ENCODE measurements around the gene NAP1L4. TPM values are rescaled to one million over a fixed set of nuclear protein-coding genes. Genes with fewer than 3 reads are reported as not detected.

Gene NAP1L4
- total RNA-seq, 1 experiment from 2014 or later, result 274 TPM

DNA sequence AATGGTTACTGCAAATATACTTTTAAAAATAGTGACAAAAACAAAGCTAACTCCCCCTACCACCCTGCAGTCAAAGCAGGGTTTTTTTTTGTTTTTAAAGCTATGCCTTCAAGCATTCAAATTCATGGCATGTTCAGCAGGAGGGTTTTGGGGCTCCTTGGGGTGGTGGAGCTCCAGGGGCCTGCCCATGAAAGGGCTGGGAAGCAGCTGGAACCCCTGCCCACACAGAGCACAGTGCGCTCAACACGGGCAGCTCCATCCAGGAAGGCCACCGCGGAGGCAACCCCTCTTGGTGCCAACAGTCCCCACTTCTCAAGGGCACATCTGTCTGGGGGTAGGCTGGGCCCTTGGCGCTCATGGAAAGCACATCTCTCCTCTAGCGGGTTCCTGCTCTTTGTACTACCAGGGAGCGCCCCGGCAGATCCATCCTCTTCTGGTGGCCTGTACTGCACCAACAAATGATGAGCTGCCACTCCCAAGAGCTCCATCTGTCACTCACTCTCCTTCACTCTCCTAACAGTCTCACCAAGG, 46.3 kb downstream of the NAP1L4 start:
- CTCF ChIA-PET, result no interaction called here
- no TSS peak for BruUV-seq (replicated peaks)
- no peak for TF ChIP-seq POLR2AphosphoS5 (IDR thresholded peaks at IDR 0.05; ENCODE audit: low read depth, low read length)
- no peak for TF ChIP-seq TCF7L2 (IDR thresholded peaks at IDR 0.05; ENCODE audit: low read depth, low read length)
- TF ChIP-seq SIN3A (IDR thresholded peaks at IDR 0.05; ENCODE audit: borderline replicate concordance, insufficient read depth, low read depth, low read length), result no peak
- TF ChIP-seq, protein P1, sequence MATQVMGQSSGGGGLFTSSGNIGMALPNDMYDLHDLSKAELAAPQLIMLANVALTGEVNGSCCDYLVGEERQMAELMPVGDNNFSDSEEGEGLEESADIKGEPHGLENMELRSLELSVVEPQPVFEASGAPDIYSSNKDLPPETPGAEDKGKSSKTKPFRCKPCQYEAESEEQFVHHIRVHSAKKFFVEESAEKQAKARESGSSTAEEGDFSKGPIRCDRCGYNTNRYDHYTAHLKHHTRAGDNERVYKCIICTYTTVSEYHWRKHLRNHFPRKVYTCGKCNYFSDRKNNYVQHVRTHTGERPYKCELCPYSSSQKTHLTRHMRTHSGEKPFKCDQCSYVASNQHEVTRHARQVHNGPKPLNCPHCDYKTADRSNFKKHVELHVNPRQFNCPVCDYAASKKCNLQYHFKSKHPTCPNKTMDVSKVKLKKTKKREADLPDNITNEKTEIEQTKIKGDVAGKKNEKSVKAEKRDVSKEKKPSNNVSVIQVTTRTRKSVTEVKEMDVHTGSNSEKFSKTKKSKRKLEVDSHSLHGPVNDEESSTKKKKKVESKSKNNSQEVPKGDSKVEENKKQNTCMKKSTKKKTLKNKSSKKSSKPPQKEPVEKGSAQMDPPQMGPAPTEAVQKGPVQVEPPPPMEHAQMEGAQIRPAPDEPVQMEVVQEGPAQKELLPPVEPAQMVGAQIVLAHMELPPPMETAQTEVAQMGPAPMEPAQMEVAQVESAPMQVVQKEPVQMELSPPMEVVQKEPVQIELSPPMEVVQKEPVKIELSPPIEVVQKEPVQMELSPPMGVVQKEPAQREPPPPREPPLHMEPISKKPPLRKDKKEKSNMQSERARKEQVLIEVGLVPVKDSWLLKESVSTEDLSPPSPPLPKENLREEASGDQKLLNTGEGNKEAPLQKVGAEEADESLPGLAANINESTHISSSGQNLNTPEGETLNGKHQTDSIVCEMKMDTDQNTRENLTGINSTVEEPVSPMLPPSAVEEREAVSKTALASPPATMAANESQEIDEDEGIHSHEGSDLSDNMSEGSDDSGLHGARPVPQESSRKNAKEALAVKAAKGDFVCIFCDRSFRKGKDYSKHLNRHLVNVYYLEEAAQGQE (IDR thresholded peaks at IDR 0.05; ENCODE audit: insufficient read depth in 1 of 2, low read depth in 2 of 2, low read length in 1 of 2), result no peak
- TF ChIP-seq, protein P2, sequence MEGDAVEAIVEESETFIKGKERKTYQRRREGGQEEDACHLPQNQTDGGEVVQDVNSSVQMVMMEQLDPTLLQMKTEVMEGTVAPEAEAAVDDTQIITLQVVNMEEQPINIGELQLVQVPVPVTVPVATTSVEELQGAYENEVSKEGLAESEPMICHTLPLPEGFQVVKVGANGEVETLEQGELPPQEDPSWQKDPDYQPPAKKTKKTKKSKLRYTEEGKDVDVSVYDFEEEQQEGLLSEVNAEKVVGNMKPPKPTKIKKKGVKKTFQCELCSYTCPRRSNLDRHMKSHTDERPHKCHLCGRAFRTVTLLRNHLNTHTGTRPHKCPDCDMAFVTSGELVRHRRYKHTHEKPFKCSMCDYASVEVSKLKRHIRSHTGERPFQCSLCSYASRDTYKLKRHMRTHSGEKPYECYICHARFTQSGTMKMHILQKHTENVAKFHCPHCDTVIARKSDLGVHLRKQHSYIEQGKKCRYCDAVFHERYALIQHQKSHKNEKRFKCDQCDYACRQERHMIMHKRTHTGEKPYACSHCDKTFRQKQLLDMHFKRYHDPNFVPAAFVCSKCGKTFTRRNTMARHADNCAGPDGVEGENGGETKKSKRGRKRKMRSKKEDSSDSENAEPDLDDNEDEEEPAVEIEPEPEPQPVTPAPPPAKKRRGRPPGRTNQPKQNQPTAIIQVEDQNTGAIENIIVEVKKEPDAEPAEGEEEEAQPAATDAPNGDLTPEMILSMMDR (IDR thresholded peaks at IDR 0.05), result no peak
- POLR2A ChIA-PET, result interaction anchor here (0.6 kb wide), 1 partner anchor 67 kb away, joined by 21 read pairs; no protein-coding TSS in a partner anchor
- peaks cover 19% of the 10 kb centered on the region for H3K36me3 ChIP-seq (ENCODE audit: control insufficient read depth, insufficient read depth, low read length)
- in situ Hi-C loops (cut with HindIII; ENCODE audit: low pct_unique_long_range_greater_than_20kb, low sequenced_read_pairs) (no loop called here), intact Hi-C loops (cut with micrococcal nuclease; ENCODE audit: unreplicated experiment) (no loop called here)
- H3K27ac ChIP-seq (ENCODE audit: low read length), result no peak overlapping the region
- no peaks in the 10 kb centered on the region for H3K27me3 ChIP-seq (ENCODE audit: control insufficient read depth, insufficient read depth, low read length)
- no peak overlapping the region for H3K4me3 ChIP-seq (ENCODE audit: low read depth in 2 of 2, low read length in 2 of 2)
- DNase-seq (ENCODE audit: low read depth, low spot score), result no peak
- no peaks in the 10 kb centered on the region for H3K9me3 ChIP-seq (ENCODE audit: control insufficient read depth, insufficient read depth, low read depth, low read length)
- ATAC-seq, result no peak
- peaks cover 18% of the 10 kb centered on the region for H3K4me1 ChIP-seq (ENCODE audit: control insufficient read depth, insufficient read depth, low read length)

DNA sequence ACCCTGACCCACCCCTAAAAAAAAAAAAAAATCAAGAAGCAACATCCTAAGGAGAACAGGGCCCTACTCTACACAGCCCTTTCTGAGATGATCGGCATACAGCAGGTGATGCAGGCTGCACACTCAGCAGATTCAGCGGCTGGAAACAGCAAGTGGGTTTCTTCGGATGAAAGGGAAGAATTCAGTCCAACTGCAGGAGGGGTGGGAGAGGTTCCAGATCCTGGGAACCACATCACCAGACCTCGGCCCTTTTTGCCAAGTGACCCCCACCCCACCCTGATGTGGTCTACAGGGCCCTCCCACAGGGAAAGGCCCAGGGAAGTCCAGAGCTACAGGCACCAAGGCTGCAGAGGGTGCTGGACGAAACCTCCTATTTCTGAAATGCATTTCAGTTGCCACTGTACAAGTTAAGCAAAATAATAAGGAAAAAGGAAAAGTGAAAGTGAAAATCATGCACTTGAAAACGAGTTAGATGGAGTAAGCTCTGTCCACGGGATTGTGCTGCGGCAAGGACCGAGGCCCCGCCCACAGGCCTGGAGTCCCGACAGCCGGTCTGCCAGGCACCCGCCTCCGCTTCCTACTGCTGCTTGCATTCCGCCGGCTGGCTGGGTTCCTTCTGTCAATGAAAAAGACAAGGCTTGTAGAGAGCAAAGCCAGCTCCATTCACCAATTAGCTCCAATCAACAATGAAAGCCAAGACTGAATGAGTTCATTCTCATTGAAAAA, 46.9 kb downstream of the NAP1L4 start:
- in situ Hi-C loops (cut with HindIII; ENCODE audit: low pct_unique_long_range_greater_than_20kb, low sequenced_read_pairs) (no loop called here), intact Hi-C loops (cut with micrococcal nuclease; ENCODE audit: unreplicated experiment) (no loop called here)
- ATAC-seq, result no peak
- no peak for DNase-seq (ENCODE audit: low read depth, low spot score)
- Histone ChIP-seq H3K36me3 (ENCODE audit: control insufficient read depth, insufficient read depth, low read length) (peaks cover 14% of the 10 kb centered on the region), H3K27me3 (ENCODE audit: control insufficient read depth, insufficient read depth, low read length) (no peaks in the 10 kb centered on the region), H3K4me1 (ENCODE audit: control insufficient read depth, insufficient read depth, low read length) (peaks cover 24% of the 10 kb centered on the region), H3K9me3 (ENCODE audit: control insufficient read depth, insufficient read depth, low read depth, low read length) (no peaks in the 10 kb centered on the region), H3K27ac (ENCODE audit: low read length) (no peak overlapping the region), H3K4me3 (ENCODE audit: low read depth in 2 of 2, low read length in 2 of 2) (no peak overlapping the region)
- no TSS peak for BruUV-seq (replicated peaks)
- ChIA-PET POLR2A (no interaction called here), CTCF (no interaction called here)
- TF ChIP-seq TCF7L2 (IDR thresholded peaks at IDR 0.05; ENCODE audit: low read depth, low read length), result no peak
- TF ChIP-seq POLR2AphosphoS5 (IDR thresholded peaks at IDR 0.05; ENCODE audit: low read depth, low read length), result peak; percentile 23; the same call in 1 of the 2 replicates

- Histone ChIP-seq H3K27ac (ENCODE audit: low read length) (no peak overlapping the region), H3K4me1 (ENCODE audit: control insufficient read depth, insufficient read depth, low read length) (peaks cover 25% of the 10 kb centered on the region), H3K4me3 (ENCODE audit: low read depth in 2 of 2, low read length in 2 of 2) (no peak overlapping the region), H3K36me3 (ENCODE audit: control insufficient read depth, insufficient read depth, low read length) (peaks cover 14% of the 10 kb centered on the region), H3K27me3 (ENCODE audit: control insufficient read depth, insufficient read depth, low read length) (no peaks in the 10 kb centered on the region), H3K9me3 (ENCODE audit: control insufficient read depth, insufficient read depth, low read depth, low read length) (0 out of 2 replicates have a peak, but pooled peaks cover 1% of the 10 kb centered on the region)
- intact Hi-C loops (cut with micrococcal nuclease; ENCODE audit: unreplicated experiment), result no loop called here
- in situ Hi-C loops (cut with HindIII; ENCODE audit: low pct_unique_long_range_greater_than_20kb, low sequenced_read_pairs), result no loop called here
- CTCF ChIA-PET, result no interaction called here
- ATAC-seq (no peak), DNase-seq (ENCODE audit: low read depth, low spot score) (no peak)
- TF ChIP-seq, protein P1 (IDR thresholded peaks at IDR 0.05; ENCODE audit: insufficient read depth in 1 of 2, low read depth in 2 of 2, low read length in 1 of 2), result no peak
- TF ChIP-seq, protein P2 (IDR thresholded peaks at IDR 0.05), result no peak
- TF ChIP-seq POLR2AphosphoS5 (IDR thresholded peaks at IDR 0.05; ENCODE audit: low read depth, low read length) (no peak), SIN3A (IDR thresholded peaks at IDR 0.05; ENCODE audit: borderline replicate concordance, insufficient read depth, low read depth, low read length) (no peak), TCF7L2 (IDR thresholded peaks at IDR 0.05; ENCODE audit: low read depth, low read length) (no peak)
- TSS peak; percentile 40 for BruUV-seq (replicated peaks)
- POLR2A ChIA-PET, result no interaction called here
These were observed 47.6 kb downstream of the NAP1L4 start for GRCh38 chr11:2944530-2944929.

Data from Panc1 (cell line).